RCC 7860 (cell line): Measurements from ENCODE around the gene TMEM255A.

Source experiments
- DNase-seq: peaks from one replicate; pipeline ENCODE4 v3.0.0-alpha.2; 2015; ENCODE audit warnings: low spot score
- FAIRE-seq: peaks from 2 replicates; lab custom pipeline; 2012; peaks lifted over from hg19 to GRCh38; lab: Jason Lieb, UNC

TMEM255A gene

GRCh38 chrX:120213438-120214265 is 97.6 kb downstream of the TMEM255A start:
- DNase-seq (peak; percentile 5), FAIRE-seq (no peak)
